ENCODE results near the gene ABCD1. TPM values are rescaled to one million over a fixed set of nuclear protein-coding genes. Genes with fewer than 3 reads are reported as not detected.

The ABCD1 gene
- total and polyA plus RNA-seq, 10 of the 15 experiments (the other 5 are each of a cell fraction or from before 2014, with no cell fraction given): 0.13 to 6.5 (median 1.4) TPM

DNA sequence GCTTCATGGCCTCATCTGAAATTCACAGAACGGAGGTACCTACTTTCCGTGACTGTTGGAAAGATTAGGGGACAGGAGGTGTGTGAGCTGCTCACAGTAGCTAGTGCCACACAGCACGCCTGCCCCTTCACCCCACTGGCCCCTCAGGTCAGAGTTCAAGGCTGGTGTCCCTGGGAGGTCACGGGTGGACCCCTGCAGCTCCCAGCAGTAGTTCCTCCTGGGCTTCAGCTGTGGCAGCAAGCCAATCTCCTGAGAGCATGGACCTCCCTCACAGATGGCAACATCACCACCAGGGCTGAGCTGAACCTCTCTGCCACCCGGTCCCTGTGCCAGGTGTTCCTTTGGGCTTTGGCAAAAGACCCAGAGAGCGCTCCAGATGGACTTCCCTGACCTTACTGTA lies 67.7 kb downstream of the ABCD1 start (continued):
- no peak for TF ChIP-seq FOS (IDR thresholded peaks at IDR 0.05; ENCODE audit: borderline replicate concordance, extremely low read depth, insufficient read length)
- TF ChIP-seq SMAD5 (IDR thresholded peaks at IDR 0.05; ENCODE audit: low read depth): no peak
- no peak for TF ChIP-seq RAD51 (IDR thresholded peaks at IDR 0.05)
- TF ChIP-seq, protein P1, sequence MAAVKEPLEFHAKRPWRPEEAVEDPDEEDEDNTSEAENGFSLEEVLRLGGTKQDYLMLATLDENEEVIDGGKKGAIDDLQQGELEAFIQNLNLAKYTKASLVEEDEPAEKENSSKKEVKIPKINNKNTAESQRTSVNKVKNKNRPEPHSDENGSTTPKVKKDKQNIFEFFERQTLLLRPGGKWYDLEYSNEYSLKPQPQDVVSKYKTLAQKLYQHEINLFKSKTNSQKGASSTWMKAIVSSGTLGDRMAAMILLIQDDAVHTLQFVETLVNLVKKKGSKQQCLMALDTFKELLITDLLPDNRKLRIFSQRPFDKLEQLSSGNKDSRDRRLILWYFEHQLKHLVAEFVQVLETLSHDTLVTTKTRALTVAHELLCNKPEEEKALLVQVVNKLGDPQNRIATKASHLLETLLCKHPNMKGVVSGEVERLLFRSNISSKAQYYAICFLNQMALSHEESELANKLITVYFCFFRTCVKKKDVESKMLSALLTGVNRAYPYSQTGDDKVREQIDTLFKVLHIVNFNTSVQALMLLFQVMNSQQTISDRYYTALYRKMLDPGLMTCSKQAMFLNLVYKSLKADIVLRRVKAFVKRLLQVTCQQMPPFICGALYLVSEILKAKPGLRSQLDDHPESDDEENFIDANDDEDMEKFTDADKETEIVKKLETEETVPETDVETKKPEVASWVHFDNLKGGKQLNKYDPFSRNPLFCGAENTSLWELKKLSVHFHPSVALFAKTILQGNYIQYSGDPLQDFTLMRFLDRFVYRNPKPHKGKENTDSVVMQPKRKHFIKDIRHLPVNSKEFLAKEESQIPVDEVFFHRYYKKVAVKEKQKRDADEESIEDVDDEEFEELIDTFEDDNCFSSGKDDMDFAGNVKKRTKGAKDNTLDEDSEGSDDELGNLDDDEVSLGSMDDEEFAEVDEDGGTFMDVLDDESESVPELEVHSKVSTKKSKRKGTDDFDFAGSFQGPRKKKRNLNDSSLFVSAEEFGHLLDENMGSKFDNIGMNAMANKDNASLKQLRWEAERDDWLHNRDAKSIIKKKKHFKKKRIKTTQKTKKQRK (IDR thresholded peaks at IDR 0.05; ENCODE audit: low read depth, low read length): no peak
- TF ChIP-seq CHD2 (IDR thresholded peaks at IDR 0.05; ENCODE audit: borderline replicate concordance, low read depth, low read length): no peak
- TF ChIP-seq, protein P2, sequence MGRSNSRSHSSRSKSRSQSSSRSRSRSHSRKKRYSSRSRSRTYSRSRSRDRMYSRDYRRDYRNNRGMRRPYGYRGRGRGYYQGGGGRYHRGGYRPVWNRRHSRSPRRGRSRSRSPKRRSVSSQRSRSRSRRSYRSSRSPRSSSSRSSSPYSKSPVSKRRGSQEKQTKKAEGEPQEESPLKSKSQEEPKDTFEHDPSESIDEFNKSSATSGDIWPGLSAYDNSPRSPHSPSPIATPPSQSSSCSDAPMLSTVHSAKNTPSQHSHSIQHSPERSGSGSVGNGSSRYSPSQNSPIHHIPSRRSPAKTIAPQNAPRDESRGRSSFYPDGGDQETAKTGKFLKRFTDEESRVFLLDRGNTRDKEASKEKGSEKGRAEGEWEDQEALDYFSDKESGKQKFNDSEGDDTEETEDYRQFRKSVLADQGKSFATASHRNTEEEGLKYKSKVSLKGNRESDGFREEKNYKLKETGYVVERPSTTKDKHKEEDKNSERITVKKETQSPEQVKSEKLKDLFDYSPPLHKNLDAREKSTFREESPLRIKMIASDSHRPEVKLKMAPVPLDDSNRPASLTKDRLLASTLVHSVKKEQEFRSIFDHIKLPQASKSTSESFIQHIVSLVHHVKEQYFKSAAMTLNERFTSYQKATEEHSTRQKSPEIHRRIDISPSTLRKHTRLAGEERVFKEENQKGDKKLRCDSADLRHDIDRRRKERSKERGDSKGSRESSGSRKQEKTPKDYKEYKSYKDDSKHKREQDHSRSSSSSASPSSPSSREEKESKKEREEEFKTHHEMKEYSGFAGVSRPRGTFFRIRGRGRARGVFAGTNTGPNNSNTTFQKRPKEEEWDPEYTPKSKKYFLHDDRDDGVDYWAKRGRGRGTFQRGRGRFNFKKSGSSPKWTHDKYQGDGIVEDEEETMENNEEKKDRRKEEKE (IDR thresholded peaks at IDR 0.05): no peak
